Activated naive CD4-positive, alpha-beta T cell treated with anti-CD3 and anti-CD28 coated beads, Interleukin-2, amount 50 U/mL, for 72 hours (primary cell): Measurements from ENCODE around the gene CHST7. TPM values are rescaled to one million over a fixed set of nuclear protein-coding genes. Genes with fewer than 3 reads are reported as not detected.
A peak's percentile ranks its signal among the peaks of the same experiment; 100 is the strongest.
"Not testable (repeated sequence)": the region's sequence is repeated elsewhere in the genome, so short reads cannot be mapped to it uniquely, and the experiment has no call there.

Experiments
- ATAC-seq, 2 donors: fragments of 150-1000 bp; cut with Tn5 transposase; 2 replicates each; pipeline ENCODE4 v1.10.0; 2021; ENCODE audit warnings: mild to moderate bottlenecking in 2 of 2, moderate library complexity in 2 of 2
- DNase-seq, 2 donors: peaks; one replicate each; pipeline ENCODE4 v3.0.0; 2021 to 2022; ENCODE audit warnings: low spot score in 2 of 2
- H3K27ac Mint-ChIP-seq, 2 donors: one replicate each; pipeline ENCODE4 v1.8.0; 2022; ENCODE audit warnings: mild to moderate bottlenecking in 2 of 2, mixed read lengths in 2 of 2
- H3K36me3 Mint-ChIP-seq, 2 donors: one replicate each; pipeline ENCODE4 v1.8.0; 2022; ENCODE audit warnings: mixed read lengths in 2 of 2
- H3K9me3 Mint-ChIP-seq, 2 donors: one replicate each; pipeline ENCODE4 v1.8.0; 2022; ENCODE audit warnings: mixed read lengths in 2 of 2
- total RNA-seq, 2 donors: library from RNA; stranded (reverse); gene quantifications; one replicate each; pipeline ENCODE4 v1.2.3, GENCODE V29; 2022

Gene CHST7
- total RNA-seq: 1 to 10 TPM; 1.4 to 2.0 TPM

- ATAC-seq: peak; percentile 27 to 61
- Mint-ChIP-seq H3K36me3 (no peaks in the 10 kb centered on the region), H3K27ac (peak within 1 kb of the TSS; percentile 32 to 90), H3K9me3 (no peaks in the 10 kb centered on the region)
- DNase-seq: peak in 1 of 2 donors; percentile 33
Measured at GRCh38 chrX:46573331-46573891, at the start of gene CHST7. Gene CHST7, plus strand, starts transcription at chrX:46573765. Its CDS starts 167 bp downstream, at chrX:46573932.

- not testable (repeated sequence) for H3K9me3 Mint-ChIP-seq, H3K36me3 Mint-ChIP-seq, ATAC-seq
Measured at GRCh38 chrX:46528640-46529039, 44.9 kb upstream of the CHST7 start.

GRCh38 chrX:46529740-46530403 is 43.7 kb upstream of the CHST7 start:
- not testable (repeated sequence) for H3K9me3 Mint-ChIP-seq, H3K27ac Mint-ChIP-seq, DNase-seq, H3K36me3 Mint-ChIP-seq, ATAC-seq

More at GRCh38 chrX:46528640-46529039, 44.9 kb upstream of the CHST7 start:
- not testable (repeated sequence) for DNase-seq, H3K27ac Mint-ChIP-seq

- H3K9me3 Mint-ChIP-seq, DNase-seq, ATAC-seq, H3K27ac Mint-ChIP-seq, H3K36me3 Mint-ChIP-seq: not testable (repeated sequence)
Measured at GRCh38 chrX:46530404-46530908, 43.1 kb upstream of the CHST7 start.

GRCh38 chrX:46531442-46531841 is 42.1 kb upstream of the CHST7 start:
- Mint-ChIP-seq H3K9me3 (no peaks in the 10 kb centered on the region), H3K36me3 (no peaks in the 10 kb centered on the region), H3K27ac (no peak overlapping the region)
- DNase-seq: no peak
- ATAC-seq: no peak

- no peak for ATAC-seq
- H3K36me3 Mint-ChIP-seq: peaks cover 0 to 4% of the 10 kb centered on the region in 2 donors
- DNase-seq: no peak
- no peaks in the 10 kb centered on the region for H3K9me3 Mint-ChIP-seq
- H3K27ac Mint-ChIP-seq: no peak overlapping the region
Measured at GRCh38 chrX:46543441-46543840, 30.1 kb upstream of the CHST7 start.

GRCh38 chrX:46544527-46544926 is 29.0 kb upstream of the CHST7 start:
- not testable (repeated sequence) for H3K9me3 Mint-ChIP-seq, DNase-seq, H3K36me3 Mint-ChIP-seq
- ATAC-seq: peak in 1 of 2 donors; percentile 58
- H3K27ac Mint-ChIP-seq: peak overlapping the region; percentile 86 to 96

GRCh38 chrX:46545111-46546005 is 28.2 kb upstream of the CHST7 start, which contains the start of gene ZNF674:
Gene ZNF674, minus strand, starts transcription at chrX:46545421. Its CDS starts 3,334 bp downstream, at chrX:46542087.
- peak; percentile 89 to 93 for ATAC-seq
- Mint-ChIP-seq H3K36me3 (peaks cover 4 to 6% of the 10 kb centered on the region in 2 donors), H3K9me3 (no peaks in the 10 kb centered on the region), H3K27ac (peak within 1 kb of the TSS; percentile 86 to 96)
- DNase-seq: peak; percentile 88 to 91

GRCh38 chrX:46547857-46548256 is 25.7 kb upstream of the CHST7 start:
- Mint-ChIP-seq H3K27ac (no peak overlapping the region), H3K9me3 (no peaks in the 10 kb centered on the region), H3K36me3 (peaks cover 4 to 6% of the 10 kb centered on the region in 2 donors)
- no peak for DNase-seq
- no peak for ATAC-seq

GRCh38 chrX:46549914-46550313 is 23.7 kb upstream of the CHST7 start:
- DNase-seq: no peak
- no peaks in the 10 kb centered on the region for H3K9me3 Mint-ChIP-seq
- H3K27ac Mint-ChIP-seq: no peak overlapping the region
- ATAC-seq: no peak
- peaks cover 4 to 6% of the 10 kb centered on the region in 2 donors for H3K36me3 Mint-ChIP-seq

- DNase-seq: no peak
- Mint-ChIP-seq H3K27ac (no peak overlapping the region), H3K9me3 (no peaks in the 10 kb centered on the region), H3K36me3 (peaks cover 0 to 6% of the 10 kb centered on the region in 2 donors)
- no peak for ATAC-seq
Measured at GRCh38 chrX:46551494-46552128, 22.0 kb upstream of the CHST7 start.

GRCh38 chrX:46553935-46554334 is 19.6 kb upstream of the CHST7 start:
- ATAC-seq (no peak), DNase-seq (no peak)
- no peaks in the 10 kb centered on the region for H3K9me3 Mint-ChIP-seq
- peaks cover 0 to 2% of the 10 kb centered on the region in 2 donors for H3K36me3 Mint-ChIP-seq
- no peak overlapping the region for H3K27ac Mint-ChIP-seq

- H3K9me3 Mint-ChIP-seq: no peaks in the 10 kb centered on the region
- DNase-seq: no peak
- no peaks in the 10 kb centered on the region for H3K36me3 Mint-ChIP-seq
- no peak overlapping the region for H3K27ac Mint-ChIP-seq
- no peak for ATAC-seq
Measured at GRCh38 chrX:46554942-46555341, 18.6 kb upstream of the CHST7 start.

GRCh38 chrX:46559062-46559461 is 14.5 kb upstream of the CHST7 start:
- no peaks in the 10 kb centered on the region for H3K36me3 Mint-ChIP-seq
- DNase-seq (no peak), ATAC-seq (no peak)
- no peaks in the 10 kb centered on the region for H3K9me3 Mint-ChIP-seq
- H3K27ac Mint-ChIP-seq: no peak overlapping the region

GRCh38 chrX:46561824-46562657 is 11.5 kb upstream of the CHST7 start:
- no peak for DNase-seq
- Mint-ChIP-seq H3K27ac (no peak overlapping the region), H3K9me3 (no peaks in the 10 kb centered on the region), H3K36me3 (no peaks in the 10 kb centered on the region)
- peak; percentile 84 to 95 for ATAC-seq

- Mint-ChIP-seq H3K36me3 (no peaks in the 10 kb centered on the region), H3K9me3 (no peaks in the 10 kb centered on the region), H3K27ac (no peak overlapping the region)
- ATAC-seq: no peak
- no peak for DNase-seq
Measured at GRCh38 chrX:46567388-46567787, 6.2 kb upstream of the CHST7 start.
